Esophagus squamous epithelium (tissue), 5 donors: Measurements from ENCODE around the gene FAM118A. TPM values are rescaled to one million over a fixed set of nuclear protein-coding genes. Genes with fewer than 3 reads are reported as not detected.

Source experiments
- DNase-seq: peaks from one replicate; lab custom pipeline; 2025; lab: John Stamatoyannopoulos, UW
- H3K27ac ChIP-seq, 4 donors: fragments of 200-600 bp; sonication (generic); one replicate each; pipeline ENCODE4 v1.5.1; 2016 to 2019; ENCODE audit warnings: mild to moderate bottlenecking in 1 of 4
- H3K27me3 ChIP-seq, 4 donors: fragments of 200-600 bp; sonication (generic); 1 replicate in 3 of 4; 2 replicates in 1 of 4; pipeline versions ENCODE4 v1.5.1 to v1.6.0; 2017 to 2021; ENCODE audit warnings: antibody characterized with exemption in 1 of 4
- H3K36me3 ChIP-seq, 3 donors: fragments of 200-600 bp; sonication (generic); one replicate each; pipeline ENCODE4 v1.5.1; 2016 to 2019
- H3K4me1 ChIP-seq, 3 donors: fragments of 200-600 bp; sonication (generic); one replicate each; pipeline ENCODE4 v1.5.1; 2017 to 2019
- H3K4me3 ChIP-seq, 4 donors: fragments of 200-600 bp; sonication (generic); 1 replicate in 3 of 4; 2 replicates in 1 of 4; pipeline ENCODE4 v1.5.1; 2016 to 2019; ENCODE audit warnings: mild to moderate bottlenecking in 2 of 4, moderate library complexity in 1 of 4
- H3K9me3 ChIP-seq, 3 donors: fragments of 200-600 bp; sonication (generic); one replicate each; pipeline ENCODE4 v1.5.1; 2016 to 2019
- POLR2A ChIP-seq, 4 donors: fragments of 450-650 bp; IDR thresholded peaks; one replicate each; pipeline ENCODE4 v1.6.1; 2017; ENCODE audit warnings: antibody characterized with exemption in 4 of 4, mild to moderate bottlenecking in 4 of 4, moderate library complexity in 3 of 4
- WGBS, 2 donors: methylation state at CpG; one replicate each; pipeline ENCODE4 v1.1.5; 2018; 5-methylcytosine and 5-hydroxymethylcytosine counted together
- intact Hi-C: fragments of 100-400 bp; cut with DNase I; formaldehyde crosslinking; loops from one replicate; pipeline ENCODE4 v1.15.0; 2022
- total RNA-seq, 4 donors: library from RNA; depleted of rRNA; stranded (reverse); fragments of >200 nt; gene quantifications; one replicate each; pipeline ENCODE4 v1.1.0, GENCODE V29; 2016
- TF ChIP-seq, protein P1 (sequence below), 6 experiments: fragments of 450-650 bp in 4 of 6; fragments of 200-600 bp in 2 of 6; sonication (generic) in 2 of 6; IDR thresholded peaks; one replicate each; pipeline ENCODE4 v1.5.1; 2016 to 2019; ENCODE audit warnings: antibody characterized with exemption in 6 of 6, mild to moderate bottlenecking in 4 of 6, moderate library complexity in 4 of 6
- donor health status: DM: yes; HTN: yes; CAD: no.

Gene FAM118A
- total RNA-seq, 4 donors from 2014 or later = 12.5 to 95.4 (median 18.8) TPM

DNA sequence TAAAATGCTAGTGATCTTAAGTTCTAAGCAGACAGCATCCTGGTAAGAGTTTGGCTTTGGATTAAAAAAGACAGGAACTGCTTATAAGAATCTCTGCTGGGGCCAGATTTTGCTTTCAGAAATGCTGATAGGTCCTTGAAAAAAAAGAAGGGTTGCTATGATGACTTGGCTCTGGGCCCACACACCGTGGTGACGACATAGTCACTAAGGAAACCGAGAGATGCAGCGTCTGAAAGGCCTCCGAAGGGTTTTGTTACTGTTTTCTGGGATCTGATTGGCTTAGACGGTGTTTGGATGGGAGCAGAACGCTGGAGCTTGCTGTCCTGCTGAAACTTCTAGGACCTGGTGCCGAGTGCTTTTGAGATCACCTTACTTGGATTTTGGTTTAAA, 8.4 kb downstream of the FAM118A start:
- WGBS, 2 donors = 17 to 19% methylated on average over 8 of the region's 8 CpGs
- no peaks in the 10 kb centered on the region for H3K27me3 ChIP-seq
- peaks cover 11 to 80% (median 35%) of the 10 kb centered on the region in 3 donors for H3K4me1 ChIP-seq
- intact Hi-C loops = no loop called here
- no peak for DNase-seq
- H3K4me3 ChIP-seq = peak overlapping the region in 1 of 4 donors; percentile 36
- H3K27ac ChIP-seq = peak overlapping the region; percentile 65 to 93 (median 88)
- no peaks in the 10 kb centered on the region for H3K9me3 ChIP-seq
- peaks cover 0 to 22% (median 4%) of the 10 kb centered on the region in 3 donors for H3K36me3 ChIP-seq
- TF ChIP-seq POLR2A (IDR thresholded peaks at IDR 0.05) = no peak
- TF ChIP-seq, protein P1, sequence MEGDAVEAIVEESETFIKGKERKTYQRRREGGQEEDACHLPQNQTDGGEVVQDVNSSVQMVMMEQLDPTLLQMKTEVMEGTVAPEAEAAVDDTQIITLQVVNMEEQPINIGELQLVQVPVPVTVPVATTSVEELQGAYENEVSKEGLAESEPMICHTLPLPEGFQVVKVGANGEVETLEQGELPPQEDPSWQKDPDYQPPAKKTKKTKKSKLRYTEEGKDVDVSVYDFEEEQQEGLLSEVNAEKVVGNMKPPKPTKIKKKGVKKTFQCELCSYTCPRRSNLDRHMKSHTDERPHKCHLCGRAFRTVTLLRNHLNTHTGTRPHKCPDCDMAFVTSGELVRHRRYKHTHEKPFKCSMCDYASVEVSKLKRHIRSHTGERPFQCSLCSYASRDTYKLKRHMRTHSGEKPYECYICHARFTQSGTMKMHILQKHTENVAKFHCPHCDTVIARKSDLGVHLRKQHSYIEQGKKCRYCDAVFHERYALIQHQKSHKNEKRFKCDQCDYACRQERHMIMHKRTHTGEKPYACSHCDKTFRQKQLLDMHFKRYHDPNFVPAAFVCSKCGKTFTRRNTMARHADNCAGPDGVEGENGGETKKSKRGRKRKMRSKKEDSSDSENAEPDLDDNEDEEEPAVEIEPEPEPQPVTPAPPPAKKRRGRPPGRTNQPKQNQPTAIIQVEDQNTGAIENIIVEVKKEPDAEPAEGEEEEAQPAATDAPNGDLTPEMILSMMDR (IDR thresholded peaks at IDR 0.05) = no peak

DNA sequence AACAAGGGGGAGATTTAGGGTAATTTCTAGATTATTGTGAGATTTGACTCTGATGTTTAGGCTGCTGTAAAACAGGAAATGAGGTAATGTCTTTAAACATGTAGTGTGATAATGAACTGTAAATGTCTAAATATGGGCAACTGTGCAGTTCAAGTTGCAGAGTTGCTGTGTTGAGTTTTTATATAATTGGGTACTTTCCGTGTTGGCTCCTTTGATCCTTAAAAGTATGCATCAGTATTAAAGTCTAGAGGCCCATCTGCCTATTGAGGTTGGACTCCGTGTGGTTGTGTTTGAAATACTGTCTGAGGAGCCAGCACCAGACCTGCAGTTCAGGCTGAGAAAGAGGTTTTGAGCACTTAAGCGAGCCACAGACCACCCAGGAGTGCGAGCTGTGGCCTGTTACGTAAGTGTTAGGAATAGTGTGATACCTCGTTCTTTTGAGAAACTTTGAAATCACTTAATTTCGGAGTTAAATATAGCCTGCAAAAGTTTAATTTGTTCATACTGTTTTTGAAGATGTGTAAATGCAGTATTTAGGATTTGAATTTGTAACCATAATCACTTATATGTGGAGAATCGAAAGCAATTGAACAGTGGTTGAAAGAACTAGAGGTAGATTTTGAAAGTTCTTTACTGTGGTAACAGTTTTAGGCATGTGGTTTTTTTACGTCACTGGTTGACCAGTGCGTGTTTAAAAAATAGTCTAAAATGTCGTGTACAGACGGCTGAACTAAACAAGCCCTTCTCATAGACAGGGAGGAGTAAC, 9.0 kb downstream of the FAM118A start:
- WGBS, 2 donors = 50 to 57% methylated on average over 12 of the region's 12 CpGs
- no peak for DNase-seq
- peaks cover 11 to 75% (median 35%) of the 10 kb centered on the region in 3 donors for H3K4me1 ChIP-seq

DNA sequence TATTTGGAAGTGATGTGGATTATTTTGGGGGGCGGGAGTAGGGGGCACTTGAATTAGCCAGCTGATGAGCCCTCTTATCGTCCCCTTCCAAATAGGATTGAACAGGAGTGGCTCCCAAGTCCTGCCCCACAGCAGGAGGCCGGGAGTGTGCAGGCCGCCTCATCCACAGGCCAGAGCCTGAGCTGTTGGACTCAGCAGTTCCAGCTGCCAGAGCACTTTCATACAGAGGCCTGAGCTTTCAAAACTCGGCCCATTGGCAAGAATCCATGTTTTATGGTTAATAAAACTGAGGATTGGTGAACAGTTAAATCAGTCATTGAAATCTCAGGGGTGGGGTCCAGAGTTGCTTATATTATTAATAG, 9.6 kb downstream of the FAM118A start:
- no peaks in the 10 kb centered on the region for H3K27me3 ChIP-seq
- TF ChIP-seq, protein P1 (IDR thresholded peaks at IDR 0.05) = no peak
- TF ChIP-seq POLR2A (IDR thresholded peaks at IDR 0.05) = no peak
- peaks cover 11 to 75% (median 35%) of the 10 kb centered on the region in 3 donors for H3K4me1 ChIP-seq
- intact Hi-C loops = no loop called here
- H3K4me3 ChIP-seq = no peak overlapping the region
- WGBS, 2 donors = 30 to 39% methylated on average over 2 to 4 of the region's 5 CpGs
- no peaks in the 10 kb centered on the region for H3K9me3 ChIP-seq
- DNase-seq = no peak
- peaks cover 4 to 34% (median 10%) of the 10 kb centered on the region in 3 donors for H3K36me3 ChIP-seq
- peak overlapping the region; percentile 65 to 93 (median 88) for H3K27ac ChIP-seq

More for the DNA sequence above, 9.0 kb downstream of the FAM118A start:
- Histone ChIP-seq H3K9me3 (no peaks in the 10 kb centered on the region), H3K27me3 (no peaks in the 10 kb centered on the region), H3K27ac (peak overlapping the region; percentile 65 to 93 (median 88)), H3K4me3 (peak overlapping the region in 1 of 4 donors; percentile 36), H3K36me3 (peaks cover 4 to 28% (median 5%) of the 10 kb centered on the region in 3 donors)
- intact Hi-C loops = no loop called here
- no peak for TF ChIP-seq POLR2A (IDR thresholded peaks at IDR 0.05)

DNA sequence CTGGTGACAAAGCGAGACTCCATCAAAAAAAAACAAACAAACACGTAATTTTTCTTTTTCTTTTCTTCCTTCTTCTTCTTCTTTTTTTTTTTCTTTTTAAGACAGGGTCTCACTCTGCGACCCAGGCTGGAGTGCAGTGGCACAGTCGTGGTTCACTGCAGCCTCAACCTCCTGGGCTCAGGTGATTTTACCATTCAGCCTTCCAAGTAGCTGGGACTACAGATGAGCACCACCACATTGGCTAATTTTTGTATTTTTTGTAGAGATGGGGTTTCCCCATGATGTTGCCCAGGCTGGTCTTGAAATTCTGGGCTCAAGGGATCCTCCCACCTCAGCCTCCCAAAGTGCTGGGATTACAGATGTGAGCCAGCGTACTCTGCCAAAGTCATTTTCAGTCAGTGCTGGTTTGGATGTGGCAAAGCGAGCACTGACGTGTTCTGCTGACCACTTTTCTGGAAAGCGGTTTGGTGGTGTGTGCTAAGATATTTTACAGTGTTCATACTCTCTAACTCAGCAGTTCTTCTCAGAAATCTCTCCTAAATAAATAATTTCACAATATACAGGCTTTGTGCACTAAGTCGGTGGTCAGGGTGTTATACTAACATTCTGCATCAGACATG, 10.7 kb downstream of the FAM118A start:
- Histone ChIP-seq H3K36me3 (peaks cover 4 to 45% (median 10%) of the 10 kb centered on the region in 3 donors), H3K4me3 (no peak overlapping the region), H3K4me1 (peaks cover 11 to 79% (median 35%) of the 10 kb centered on the region in 3 donors), H3K27ac (peak overlapping the region in 3 of 4 donors; percentile 87 to 93 (median 88)), H3K27me3 (no peaks in the 10 kb centered on the region), H3K9me3 (no peaks in the 10 kb centered on the region)
- TF ChIP-seq, protein P1 (IDR thresholded peaks at IDR 0.05) = no peak
- TF ChIP-seq POLR2A (IDR thresholded peaks at IDR 0.05) = no peak
- DNase-seq = no peak
- intact Hi-C loops = no loop called here
- WGBS, 2 donors = 52 to 59% methylated on average over 8 to 9 of the region's 9 CpGs

DNA sequence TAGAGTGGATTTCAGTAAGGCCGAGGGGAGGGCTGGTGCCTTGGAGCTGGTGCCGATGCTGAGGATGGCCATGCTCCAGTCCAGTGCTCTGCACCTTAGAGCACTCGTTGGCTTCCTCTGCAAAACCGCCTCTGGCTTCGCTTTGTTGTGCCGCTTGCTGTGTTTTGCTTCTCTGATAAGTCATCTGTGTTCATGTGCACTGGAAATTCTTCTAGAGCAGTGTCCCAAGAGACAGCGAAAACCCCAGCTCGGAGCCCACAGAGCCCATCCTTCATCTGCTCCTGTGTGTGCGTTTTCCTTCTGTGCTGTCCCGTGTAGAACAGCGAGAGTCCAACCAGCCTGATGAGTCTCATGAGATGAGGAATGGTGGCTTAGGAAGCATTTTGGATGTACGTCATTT, 12.1 kb downstream of the FAM118A start:
- H3K27me3 ChIP-seq = no peaks in the 10 kb centered on the region
- DNase-seq = no peak
- no peak for TF ChIP-seq POLR2A (IDR thresholded peaks at IDR 0.05)
- TF ChIP-seq, protein P1 (IDR thresholded peaks at IDR 0.05) = no peak
- no peak overlapping the region for H3K27ac ChIP-seq
- intact Hi-C loops = no loop called here
- H3K4me3 ChIP-seq = no peak overlapping the region
- peaks cover 11 to 66% (median 35%) of the 10 kb centered on the region in 3 donors for H3K4me1 ChIP-seq
- WGBS, 2 donors = 83 to 84% methylated on average over 12 of the region's 12 CpGs
- H3K9me3 ChIP-seq = no peaks in the 10 kb centered on the region
- peaks cover 4 to 50% (median 10%) of the 10 kb centered on the region in 3 donors for H3K36me3 ChIP-seq
